Natural killer cell (primary cell): ENCODE data around the gene FAM217B. TPM values are rescaled to one million over a fixed set of nuclear protein-coding genes. Genes with fewer than 3 reads are reported as not detected.

ENCODE experiments used
- ATAC-seq, 3 donors: fragments of 150-1000 bp in 2 of 3; fragments of 200-7000 bp in 1 of 3; cut with Tn5 transposase; 1 replicate in 1 of 3; 2 replicates in 2 of 3; pipeline ENCODE4 v1.10.0; 2021; ENCODE audit warnings: mild to moderate bottlenecking in 2 of 3, moderate library complexity in 2 of 3
- DNase-seq, 2 donors: peaks; one replicate each; pipeline versions ENCODE4 v3.0.0 to v3.0.0-alpha.2; 2013 to 2021; ENCODE audit warnings: mixed read lengths in 1 of 2
- H3K27ac ChIP-seq: one replicate; pipeline ENCODE4 v1.5.1; 2013; ENCODE audit warnings: mild to moderate bottlenecking, low read length
- H3K27me3 ChIP-seq: one replicate; pipeline ENCODE4 v1.6.1; 2013; ENCODE audit warnings: low read length; ENCODE audit not compliant: control insufficient read depth, insufficient read depth
- H3K36me3 ChIP-seq: one replicate; pipeline ENCODE4 v1.6.1; 2013; ENCODE audit warnings: low read length; ENCODE audit not compliant: control insufficient read depth, insufficient read depth
- H3K4me1 ChIP-seq: one replicate; pipeline ENCODE4 v1.6.1; 2013; ENCODE audit warnings: low read length; ENCODE audit not compliant: control insufficient read depth, insufficient read depth
- H3K4me3 ChIP-seq: one replicate; pipeline ENCODE4 v1.5.1; 2013; ENCODE audit warnings: low read length
- H3K9me3 ChIP-seq: one replicate; pipeline ENCODE4 v1.6.1; 2013; ENCODE audit warnings: low read length; ENCODE audit not compliant: control insufficient read depth, insufficient read depth
- H3K27ac Mint-ChIP-seq, 2 donors: one replicate each; pipeline ENCODE4 v1.8.0; 2022; ENCODE audit warnings: mild to moderate bottlenecking in 2 of 2, mixed read lengths in 2 of 2, moderate library complexity in 1 of 2
- H3K27me3 Mint-ChIP-seq, 2 donors: one replicate each; pipeline ENCODE4 v1.8.0; 2022; ENCODE audit warnings: low read depth in 2 of 2, mixed read lengths in 2 of 2
- H3K36me3 Mint-ChIP-seq: one replicate; pipeline ENCODE4 v1.8.0; 2022; ENCODE audit warnings: mixed read lengths
- H3K4me1 Mint-ChIP-seq, 2 donors: one replicate each; pipeline ENCODE4 v1.8.0; 2022; ENCODE audit warnings: mixed read lengths in 2 of 2
- H3K4me3 Mint-ChIP-seq: one replicate; pipeline ENCODE4 v1.8.0; 2022; ENCODE audit warnings: mild to moderate bottlenecking, moderate library complexity, mixed read lengths
- H3K9me3 Mint-ChIP-seq, 2 donors: one replicate each; pipeline ENCODE4 v1.8.0; 2022; ENCODE audit warnings: mixed read lengths in 2 of 2
- WGBS: methylation state at CpG from one replicate; pipeline ENCODE4 v1.1.7; 2013; ENCODE audit warnings: missing lambda C conversion rate; ENCODE audit not compliant: insufficient coverage; 5-methylcytosine and 5-hydroxymethylcytosine counted together
- intact Hi-C: fragments of 100-400 bp; cut with micrococcal nuclease; formaldehyde crosslinking; loops from one replicate; pipeline ENCODE4 v1.14.2; 2022
- total RNA-seq, 4 donors: library from RNA; stranded (reverse); fragments of 120-200 nt in 1 of 4; gene quantifications; one replicate each; pipeline versions ENCODE4 v1.2.3 to v1.2.4, GENCODE V29; 2013 to 2022
- TF ChIP-seq, protein P1 (sequence below): fragments of 200-600 bp; IDR thresholded peaks from one replicate; pipeline ENCODE4 v1.8.0; 2022; ENCODE audit warnings: antibody characterized with exemption

The FAM217B gene
- total RNA-seq, 3 donors from 2014 or later (not counting 1 experiment from before 2014, with no cell fraction given) = 17.1 to 31.1 (median 27.7) TPM

DNA sequence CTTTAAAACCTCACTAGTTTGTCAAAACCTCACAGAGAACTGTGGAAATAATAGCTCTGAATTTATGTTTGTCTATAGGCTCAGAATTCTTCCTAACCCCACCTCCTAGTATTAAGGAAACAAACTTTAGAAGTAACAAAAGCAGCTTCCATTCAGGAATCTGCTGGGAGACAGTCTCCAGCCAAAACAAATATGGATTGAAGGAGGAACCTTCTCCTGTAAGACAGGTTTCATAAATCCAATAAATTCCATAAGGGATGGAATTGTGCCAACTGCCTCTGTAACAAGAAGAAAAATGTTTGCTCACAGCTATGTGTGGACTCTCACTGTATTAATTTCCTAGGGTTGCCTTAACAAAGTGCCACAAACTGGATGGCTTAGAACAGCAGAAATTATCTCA, 14.3 kb upstream of the FAM217B start:
- H3K4me3 Mint-ChIP-seq = no peak overlapping the region
- H3K4me1 Mint-ChIP-seq = no peaks in the 10 kb centered on the region
- H3K27ac Mint-ChIP-seq = no peak overlapping the region
- H3K9me3 Mint-ChIP-seq = no peaks in the 10 kb centered on the region
- no peaks in the 10 kb centered on the region for H3K36me3 Mint-ChIP-seq
- H3K27ac ChIP-seq = no peak overlapping the region
- no peak overlapping the region for H3K4me3 ChIP-seq
- no peaks in the 10 kb centered on the region for H3K4me1 ChIP-seq
- TF ChIP-seq, protein P1, sequence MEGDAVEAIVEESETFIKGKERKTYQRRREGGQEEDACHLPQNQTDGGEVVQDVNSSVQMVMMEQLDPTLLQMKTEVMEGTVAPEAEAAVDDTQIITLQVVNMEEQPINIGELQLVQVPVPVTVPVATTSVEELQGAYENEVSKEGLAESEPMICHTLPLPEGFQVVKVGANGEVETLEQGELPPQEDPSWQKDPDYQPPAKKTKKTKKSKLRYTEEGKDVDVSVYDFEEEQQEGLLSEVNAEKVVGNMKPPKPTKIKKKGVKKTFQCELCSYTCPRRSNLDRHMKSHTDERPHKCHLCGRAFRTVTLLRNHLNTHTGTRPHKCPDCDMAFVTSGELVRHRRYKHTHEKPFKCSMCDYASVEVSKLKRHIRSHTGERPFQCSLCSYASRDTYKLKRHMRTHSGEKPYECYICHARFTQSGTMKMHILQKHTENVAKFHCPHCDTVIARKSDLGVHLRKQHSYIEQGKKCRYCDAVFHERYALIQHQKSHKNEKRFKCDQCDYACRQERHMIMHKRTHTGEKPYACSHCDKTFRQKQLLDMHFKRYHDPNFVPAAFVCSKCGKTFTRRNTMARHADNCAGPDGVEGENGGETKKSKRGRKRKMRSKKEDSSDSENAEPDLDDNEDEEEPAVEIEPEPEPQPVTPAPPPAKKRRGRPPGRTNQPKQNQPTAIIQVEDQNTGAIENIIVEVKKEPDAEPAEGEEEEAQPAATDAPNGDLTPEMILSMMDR = no peak
- ATAC-seq (no peak), DNase-seq (no peak)
- H3K9me3 ChIP-seq = no peaks in the 10 kb centered on the region
- no peaks in the 10 kb centered on the region for H3K36me3 ChIP-seq
- intact Hi-C loops = no loop called here
- no peaks in the 10 kb centered on the region for H3K27me3 ChIP-seq
- peaks cover 8 to 11% of the 10 kb centered on the region in 2 donors for H3K27me3 Mint-ChIP-seq

DNA sequence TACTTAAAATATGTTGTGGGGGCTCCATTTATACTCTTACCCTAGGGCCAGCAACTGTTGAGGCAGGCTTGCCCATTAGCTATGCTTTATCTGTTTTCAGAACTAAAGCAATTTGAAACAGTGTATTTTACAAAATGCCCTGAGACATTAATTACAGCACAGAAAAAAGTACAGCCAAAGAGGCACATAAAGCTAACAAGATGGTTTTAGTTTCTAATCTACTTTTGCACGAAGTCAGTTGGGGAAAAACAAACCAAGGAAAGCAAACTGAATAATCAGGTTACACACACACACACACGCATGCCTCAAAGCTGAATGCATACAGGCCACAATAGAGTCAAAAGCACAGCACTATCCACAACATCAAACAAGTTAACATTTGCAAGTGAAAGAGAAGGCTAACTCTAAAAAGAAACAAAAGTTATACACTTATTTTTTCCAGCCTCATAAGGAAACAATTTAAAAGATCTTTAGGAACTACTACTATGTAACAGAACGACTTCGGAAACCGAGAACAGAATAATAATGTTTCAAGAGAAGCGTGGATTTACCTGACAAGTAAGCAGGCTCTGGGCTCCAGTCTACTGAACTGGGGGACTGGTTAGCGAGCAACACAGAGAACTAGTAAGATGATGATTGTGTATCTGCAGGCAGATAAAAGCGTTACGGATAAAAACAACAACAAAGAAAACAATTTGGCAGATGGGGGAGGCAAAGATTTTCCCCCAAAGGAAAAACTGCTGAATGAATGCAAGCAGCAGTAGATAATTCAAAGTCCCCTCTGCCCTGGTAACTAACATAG, 8.5 kb upstream of the FAM217B start:
- DNase-seq = no peak
- H3K27ac Mint-ChIP-seq = no peak overlapping the region
- intact Hi-C loops = no loop called here
- 87% methylated on average over 9 of the region's 9 CpGs for WGBS
- TF ChIP-seq, protein P1 = no peak
- H3K9me3 Mint-ChIP-seq = no peaks in the 10 kb centered on the region
- peaks cover 0 to 7% of the 10 kb centered on the region in 2 donors for H3K27me3 Mint-ChIP-seq
- H3K36me3 Mint-ChIP-seq = no peaks in the 10 kb centered on the region
- H3K4me3 ChIP-seq = no peak overlapping the region
- H3K27ac ChIP-seq = no peak overlapping the region
- no peaks in the 10 kb centered on the region for H3K9me3 ChIP-seq
- H3K4me3 Mint-ChIP-seq = peak overlapping the region; percentile 77
- H3K4me1 ChIP-seq = peaks cover 12% of the 10 kb centered on the region
- ATAC-seq = no peak
- H3K36me3 ChIP-seq = peaks cover 4% of the 10 kb centered on the region
- H3K4me1 Mint-ChIP-seq = peaks cover 7 to 11% of the 10 kb centered on the region in 2 donors
- H3K27me3 ChIP-seq = no peaks in the 10 kb centered on the region

DNA sequence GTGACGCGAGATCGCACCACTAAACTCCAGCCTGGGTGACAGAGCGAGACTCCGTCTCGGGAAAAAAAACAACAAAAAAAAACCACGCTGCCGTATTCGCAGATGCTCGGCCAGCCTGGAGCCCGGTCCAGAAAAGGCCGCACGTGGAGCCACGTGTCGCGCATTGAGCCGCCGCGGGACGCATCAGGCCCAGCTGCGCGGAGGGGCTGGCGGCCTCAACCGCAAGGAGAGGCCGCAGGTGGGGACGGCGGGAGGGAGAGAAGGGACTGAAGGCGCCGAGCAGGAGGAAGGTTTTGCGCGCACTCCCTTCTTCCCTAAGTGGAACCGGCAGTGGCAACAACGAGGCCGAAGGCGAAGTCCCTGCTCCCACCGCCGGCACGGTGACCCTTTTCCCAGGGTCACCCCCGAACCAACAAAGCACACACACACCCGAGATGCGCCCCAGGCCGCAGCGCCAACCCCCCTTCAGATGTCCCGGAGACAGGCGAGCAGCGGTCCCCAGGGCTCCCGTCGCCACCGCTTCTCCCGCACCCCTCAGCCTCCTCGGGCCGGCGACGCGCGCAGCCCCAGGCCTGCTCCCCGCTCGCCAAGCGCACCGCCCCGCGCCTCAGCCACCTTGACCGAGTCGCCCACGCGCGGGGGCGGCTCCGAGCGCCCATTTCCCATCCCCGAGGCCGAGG, 7.4 kb upstream of the FAM217B start:
- H3K4me3 Mint-ChIP-seq = peak overlapping the region; percentile 49
- peaks cover 7 to 11% of the 10 kb centered on the region in 2 donors for H3K4me1 Mint-ChIP-seq
- H3K27ac ChIP-seq = no peak overlapping the region
- WGBS = 85% methylated on average over 72 of the region's 72 CpGs
- H3K9me3 ChIP-seq = no peaks in the 10 kb centered on the region
- TF ChIP-seq, protein P1 = no peak
- peaks cover 0 to 7% of the 10 kb centered on the region in 2 donors for H3K27me3 Mint-ChIP-seq
- no peak overlapping the region for H3K4me3 ChIP-seq
- ATAC-seq (no peak), DNase-seq (no peak)
- peaks cover 12% of the 10 kb centered on the region for H3K4me1 ChIP-seq
- no peaks in the 10 kb centered on the region for H3K36me3 Mint-ChIP-seq
- peaks cover 4% of the 10 kb centered on the region for H3K36me3 ChIP-seq
- no peaks in the 10 kb centered on the region for H3K9me3 Mint-ChIP-seq
- no peaks in the 10 kb centered on the region for H3K27me3 ChIP-seq
- intact Hi-C loops = no loop called here
- H3K27ac Mint-ChIP-seq = no peak overlapping the region
